ENCODE results near the gene SALL1.

Gene SALL1

GRCh38 chr16:51155820-51156806, 5.0 kb upstream of the SALL1 start:
- DNase-seq: no peak

GRCh38 chr16:51155199-51155607, 4.1 kb upstream of the SALL1 start:
- no peak for DNase-seq

GRCh38 chr16:51154271-51155171, 3.5 kb upstream of the SALL1 start:
- DNase-seq: no peak

GRCh38 chr16:51153577-51154031, 2.5 kb upstream of the SALL1 start:
- no peak for DNase-seq

- DNase-seq: no peak
Measured at GRCh38 chr16:51152691-51153576, 1.9 kb upstream of the SALL1 start.

- DNase-seq: no peak
Measured at GRCh38 chr16:51151961-51152663, 1.0 kb upstream of the SALL1 start.

- no peak for DNase-seq
Measured at GRCh38 chr16:51151435-51151960, 428 bp upstream of the SALL1 start.

- no peak for DNase-seq
Measured at GRCh38 chr16:51150165-51150887, 744 bp downstream of the SALL1 start.

- no peak for DNase-seq
Measured at GRCh38 chr16:51149721-51150164, 1.3 kb downstream of the SALL1 start.

GRCh38 chr16:51149251-51149661, 1.8 kb downstream of the SALL1 start:
- no peak for DNase-seq

GRCh38 chr16:51148678-51149228, 2.3 kb downstream of the SALL1 start:
- no peak for DNase-seq

- DNase-seq: no peak
Measured at GRCh38 chr16:51147776-51148677, 3.0 kb downstream of the SALL1 start.

- no peak for DNase-seq
Measured at GRCh38 chr16:51146256-51146924, 4.7 kb downstream of the SALL1 start.

- no peak for DNase-seq
Measured at GRCh38 chr16:51144203-51144602, 6.9 kb downstream of the SALL1 start.

- DNase-seq: no peak
Measured at GRCh38 chr16:51143196-51143977, 7.7 kb downstream of the SALL1 start.

- DNase-seq: no peak
Measured at GRCh38 chr16:51141541-51141940, 9.5 kb downstream of the SALL1 start.

- DNase-seq: no peak
Measured at GRCh38 chr16:51141106-51141505, 10.0 kb downstream of the SALL1 start.

- DNase-seq: no peak
Measured at GRCh38 chr16:51140112-51140511, 11.0 kb downstream of the SALL1 start.

All from CD4-positive, alpha-beta T cell treated with Interleukin-17A for 4 hours (primary cell).